Measurements from ENCODE around the gene FGB. TPM values are rescaled to one million over a fixed set of nuclear protein-coding genes. Genes with fewer than 3 reads are reported as not detected.

Gene FGB
- total RNA-seq, 1 experiment from 2014 or later: not detected

DNA sequence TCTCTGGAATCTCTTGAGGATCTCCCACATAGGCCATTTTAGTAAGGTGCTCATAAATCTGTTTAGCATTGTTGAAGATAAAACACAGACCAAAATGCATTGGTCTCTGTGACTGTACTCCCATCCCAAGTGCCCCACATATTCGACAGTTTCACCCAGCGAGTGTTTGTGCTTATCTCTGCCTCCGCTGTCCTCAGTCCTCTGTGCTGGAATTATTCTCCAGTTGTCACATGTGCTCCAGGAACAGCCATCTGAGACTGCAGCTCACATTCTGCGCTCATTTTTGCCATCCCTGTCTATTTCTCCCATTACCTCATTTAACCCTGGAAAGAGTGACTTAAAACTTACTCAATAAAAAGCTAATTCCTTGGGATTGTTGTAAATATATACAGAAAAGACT, 43.6 kb upstream of the FGB start:
- intact Hi-C loops (cut with micrococcal nuclease; ENCODE audit: unreplicated experiment): no loop called here
- H3K4me3 ChIP-seq (ENCODE audit: low read depth, low read length, poor library complexity, severe bottlenecking): no peak overlapping the region
- DNase-seq (ENCODE audit: low spot score): no peak
- H3K27me3 ChIP-seq (replicated peaks; ENCODE audit: insufficient read depth, low read depth, low read length, poor library complexity): no peaks in the 10 kb centered on the region
- BruUV-seq (replicated peaks): no TSS peak
- CTCF ChIA-PET: no interaction called here
- POLR2A ChIA-PET (ENCODE audit: low non-redundant PET): no interaction called here
- no peak overlapping the region for H3K27ac ChIP-seq (ENCODE audit: low read depth, low read length, poor library complexity, severe bottlenecking)
- no peaks in the 10 kb centered on the region for H3K4me1 ChIP-seq (ENCODE audit: insufficient read depth, low read length, poor library complexity, severe bottlenecking)
- no peaks in the 10 kb centered on the region for H3K9me3 ChIP-seq (ENCODE audit: low read depth, low read length, poor library complexity, severe bottlenecking)
- H3K36me3 ChIP-seq (ENCODE audit: insufficient read depth, low read length, poor library complexity, severe bottlenecking): no peaks in the 10 kb centered on the region
- TF ChIP-seq, protein P1, sequence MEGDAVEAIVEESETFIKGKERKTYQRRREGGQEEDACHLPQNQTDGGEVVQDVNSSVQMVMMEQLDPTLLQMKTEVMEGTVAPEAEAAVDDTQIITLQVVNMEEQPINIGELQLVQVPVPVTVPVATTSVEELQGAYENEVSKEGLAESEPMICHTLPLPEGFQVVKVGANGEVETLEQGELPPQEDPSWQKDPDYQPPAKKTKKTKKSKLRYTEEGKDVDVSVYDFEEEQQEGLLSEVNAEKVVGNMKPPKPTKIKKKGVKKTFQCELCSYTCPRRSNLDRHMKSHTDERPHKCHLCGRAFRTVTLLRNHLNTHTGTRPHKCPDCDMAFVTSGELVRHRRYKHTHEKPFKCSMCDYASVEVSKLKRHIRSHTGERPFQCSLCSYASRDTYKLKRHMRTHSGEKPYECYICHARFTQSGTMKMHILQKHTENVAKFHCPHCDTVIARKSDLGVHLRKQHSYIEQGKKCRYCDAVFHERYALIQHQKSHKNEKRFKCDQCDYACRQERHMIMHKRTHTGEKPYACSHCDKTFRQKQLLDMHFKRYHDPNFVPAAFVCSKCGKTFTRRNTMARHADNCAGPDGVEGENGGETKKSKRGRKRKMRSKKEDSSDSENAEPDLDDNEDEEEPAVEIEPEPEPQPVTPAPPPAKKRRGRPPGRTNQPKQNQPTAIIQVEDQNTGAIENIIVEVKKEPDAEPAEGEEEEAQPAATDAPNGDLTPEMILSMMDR (conservative IDR thresholded peaks at IDR 0.05; ENCODE audit: low read depth, low read length): no peak
- TF ChIP-seq EZH2 (IDR thresholded peaks at IDR 0.05; ENCODE audit: borderline replicate concordance, low read depth, low read length, poor library complexity, severe bottlenecking): no peak

DNA sequence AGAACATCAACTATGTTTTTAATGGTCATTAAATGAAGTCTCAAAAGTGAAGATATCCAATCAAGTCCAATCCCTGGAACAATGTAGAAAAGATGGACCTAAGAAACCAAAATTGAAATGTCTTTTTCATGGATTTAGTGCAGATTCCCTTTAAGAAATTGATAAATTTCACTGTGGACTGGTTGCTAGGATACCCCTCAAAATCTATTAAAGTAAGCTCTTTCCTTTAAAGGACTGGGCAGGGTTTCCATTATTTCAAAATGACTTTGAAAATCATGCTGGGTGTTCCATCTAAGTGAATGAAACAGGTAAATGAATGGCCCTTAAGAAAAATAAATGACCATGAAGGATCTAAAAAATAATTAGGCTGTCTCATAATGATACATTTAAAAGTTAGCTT, 41.2 kb upstream of the FGB start:
- Histone ChIP-seq H3K4me1 (ENCODE audit: insufficient read depth, low read length, poor library complexity, severe bottlenecking) (no peaks in the 10 kb centered on the region), H3K9me3 (ENCODE audit: low read depth, low read length, poor library complexity, severe bottlenecking) (no peaks in the 10 kb centered on the region), H3K27ac (ENCODE audit: low read depth, low read length, poor library complexity, severe bottlenecking) (no peak overlapping the region), H3K36me3 (ENCODE audit: insufficient read depth, low read length, poor library complexity, severe bottlenecking) (no peaks in the 10 kb centered on the region), H3K4me3 (ENCODE audit: low read depth, low read length, poor library complexity, severe bottlenecking) (no peak overlapping the region), H3K27me3 (replicated peaks; ENCODE audit: insufficient read depth, low read depth, low read length, poor library complexity) (no peaks in the 10 kb centered on the region)
- CTCF ChIA-PET: interaction anchor here (0.9 kb wide), 1 partner anchor 731 kb away, joined by 4 read pairs; no protein-coding TSS in a partner anchor
- no peak for DNase-seq (ENCODE audit: low spot score)
- BruUV-seq (replicated peaks): no TSS peak
- intact Hi-C loops (cut with micrococcal nuclease; ENCODE audit: unreplicated experiment): no loop called here
- TF ChIP-seq EZH2 (IDR thresholded peaks at IDR 0.05; ENCODE audit: borderline replicate concordance, low read depth, low read length, poor library complexity, severe bottlenecking): no peak
- TF ChIP-seq, protein P1 (conservative IDR thresholded peaks at IDR 0.05; ENCODE audit: low read depth, low read length): no peak
- POLR2A ChIA-PET (ENCODE audit: low non-redundant PET): no interaction called here

DNA sequence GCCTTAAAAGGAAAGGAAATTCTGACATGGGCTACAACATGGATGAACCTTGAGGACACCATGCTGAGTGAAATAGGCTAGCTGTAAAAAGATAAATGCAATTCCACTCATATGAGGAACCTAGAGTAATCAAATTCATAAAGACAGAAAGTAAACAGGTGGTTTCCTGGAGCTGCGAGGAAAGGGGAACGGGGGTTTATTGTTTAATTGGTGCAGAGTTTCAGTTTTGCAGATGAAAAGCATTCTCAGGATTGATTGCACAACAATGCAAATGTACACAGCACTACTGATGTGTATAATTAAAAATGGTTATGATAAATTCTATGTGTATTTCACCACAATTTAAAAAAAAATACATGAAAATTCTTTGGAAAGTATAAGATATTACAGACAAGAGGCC, 36.7 kb upstream of the FGB start:
- no peak overlapping the region for H3K4me3 ChIP-seq (ENCODE audit: low read depth, low read length, poor library complexity, severe bottlenecking)
- no peaks in the 10 kb centered on the region for H3K9me3 ChIP-seq (ENCODE audit: low read depth, low read length, poor library complexity, severe bottlenecking)
- ChIA-PET POLR2A (ENCODE audit: low non-redundant PET) (no interaction called here), CTCF (no interaction called here)
- no peak overlapping the region for H3K27ac ChIP-seq (ENCODE audit: low read depth, low read length, poor library complexity, severe bottlenecking)
- intact Hi-C loops (cut with micrococcal nuclease; ENCODE audit: unreplicated experiment): no loop called here
- TF ChIP-seq, protein P1 (conservative IDR thresholded peaks at IDR 0.05; ENCODE audit: low read depth, low read length): no peak
- no peak for TF ChIP-seq EZH2 (IDR thresholded peaks at IDR 0.05; ENCODE audit: borderline replicate concordance, low read depth, low read length, poor library complexity, severe bottlenecking)
- no TSS peak for BruUV-seq (replicated peaks)
- DNase-seq (ENCODE audit: low spot score): no peak
- H3K27me3 ChIP-seq (replicated peaks; ENCODE audit: insufficient read depth, low read depth, low read length, poor library complexity): no peaks in the 10 kb centered on the region
- no peaks in the 10 kb centered on the region for H3K4me1 ChIP-seq (ENCODE audit: insufficient read depth, low read length, poor library complexity, severe bottlenecking)
- H3K36me3 ChIP-seq (ENCODE audit: insufficient read depth, low read length, poor library complexity, severe bottlenecking): no peaks in the 10 kb centered on the region
